Measurements from ENCODE around the gene ADTRP.

DNA sequence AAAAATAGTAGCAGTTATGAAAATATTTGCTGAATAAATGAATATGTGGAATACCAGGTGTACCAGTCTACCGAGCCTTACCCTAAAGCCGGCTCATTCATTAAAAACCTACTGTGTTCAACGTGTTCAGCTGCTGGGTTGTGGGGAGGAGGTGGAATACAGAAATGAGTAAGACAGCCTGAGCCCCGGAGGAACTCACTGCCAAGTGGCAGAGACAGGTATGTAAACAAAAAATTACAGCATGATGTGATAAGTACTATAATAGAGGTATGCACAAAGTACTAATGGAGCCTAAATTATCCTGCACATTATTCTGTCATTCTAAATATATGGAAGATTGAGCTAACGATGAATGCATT lies 6.8 kb upstream of the ADTRP start:
- TF ChIP-seq ZNF138 (tag by site-specific recombination; IDR thresholded peaks at IDR 0.05; ENCODE audit: borderline replicate concordance) (no peak), ZNF274 (IDR thresholded peaks at IDR 0.05; ENCODE audit: low read length) (no peak), ZNF274 (tag by site-specific recombination; IDR thresholded peaks at IDR 0.05; ENCODE audit: borderline replicate concordance) (no peak), KLF1 (tag by site-specific recombination; IDR thresholded peaks at IDR 0.05) (no peak), ZSCAN30 (tag by site-specific recombination; IDR thresholded peaks at IDR 0.05) (no peak), ZNF324 (tag by site-specific recombination; IDR thresholded peaks at IDR 0.05) (no peak), YY1 (tag by site-specific recombination; IDR thresholded peaks at IDR 0.05) (no peak)
- TF ChIP-seq, protein P1, sequence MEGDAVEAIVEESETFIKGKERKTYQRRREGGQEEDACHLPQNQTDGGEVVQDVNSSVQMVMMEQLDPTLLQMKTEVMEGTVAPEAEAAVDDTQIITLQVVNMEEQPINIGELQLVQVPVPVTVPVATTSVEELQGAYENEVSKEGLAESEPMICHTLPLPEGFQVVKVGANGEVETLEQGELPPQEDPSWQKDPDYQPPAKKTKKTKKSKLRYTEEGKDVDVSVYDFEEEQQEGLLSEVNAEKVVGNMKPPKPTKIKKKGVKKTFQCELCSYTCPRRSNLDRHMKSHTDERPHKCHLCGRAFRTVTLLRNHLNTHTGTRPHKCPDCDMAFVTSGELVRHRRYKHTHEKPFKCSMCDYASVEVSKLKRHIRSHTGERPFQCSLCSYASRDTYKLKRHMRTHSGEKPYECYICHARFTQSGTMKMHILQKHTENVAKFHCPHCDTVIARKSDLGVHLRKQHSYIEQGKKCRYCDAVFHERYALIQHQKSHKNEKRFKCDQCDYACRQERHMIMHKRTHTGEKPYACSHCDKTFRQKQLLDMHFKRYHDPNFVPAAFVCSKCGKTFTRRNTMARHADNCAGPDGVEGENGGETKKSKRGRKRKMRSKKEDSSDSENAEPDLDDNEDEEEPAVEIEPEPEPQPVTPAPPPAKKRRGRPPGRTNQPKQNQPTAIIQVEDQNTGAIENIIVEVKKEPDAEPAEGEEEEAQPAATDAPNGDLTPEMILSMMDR (tag by site-specific recombination; IDR thresholded peaks at IDR 0.05), result no peak
- TF ChIP-seq, protein P2, sequence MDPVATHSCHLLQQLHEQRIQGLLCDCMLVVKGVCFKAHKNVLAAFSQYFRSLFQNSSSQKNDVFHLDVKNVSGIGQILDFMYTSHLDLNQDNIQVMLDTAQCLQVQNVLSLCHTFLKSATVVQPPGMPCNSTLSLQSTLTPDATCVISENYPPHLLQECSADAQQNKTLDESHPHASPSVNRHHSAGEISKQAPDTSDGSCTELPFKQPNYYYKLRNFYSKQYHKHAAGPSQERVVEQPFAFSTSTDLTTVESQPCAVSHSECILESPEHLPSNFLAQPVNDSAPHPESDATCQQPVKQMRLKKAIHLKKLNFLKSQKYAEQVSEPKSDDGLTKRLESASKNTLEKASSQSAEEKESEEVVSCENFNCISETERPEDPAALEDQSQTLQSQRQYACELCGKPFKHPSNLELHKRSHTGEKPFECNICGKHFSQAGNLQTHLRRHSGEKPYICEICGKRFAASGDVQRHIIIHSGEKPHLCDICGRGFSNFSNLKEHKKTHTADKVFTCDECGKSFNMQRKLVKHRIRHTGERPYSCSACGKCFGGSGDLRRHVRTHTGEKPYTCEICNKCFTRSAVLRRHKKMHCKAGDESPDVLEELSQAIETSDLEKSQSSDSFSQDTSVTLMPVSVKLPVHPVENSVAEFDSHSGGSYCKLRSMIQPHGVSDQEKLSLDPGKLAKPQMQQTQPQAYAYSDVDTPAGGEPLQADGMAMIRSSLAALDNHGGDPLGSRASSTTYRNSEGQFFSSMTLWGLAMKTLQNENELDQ (tag by site-specific recombination; IDR thresholded peaks at IDR 0.05; ENCODE audit: low read depth), result no peak
- TF ChIP-seq, protein P3, sequence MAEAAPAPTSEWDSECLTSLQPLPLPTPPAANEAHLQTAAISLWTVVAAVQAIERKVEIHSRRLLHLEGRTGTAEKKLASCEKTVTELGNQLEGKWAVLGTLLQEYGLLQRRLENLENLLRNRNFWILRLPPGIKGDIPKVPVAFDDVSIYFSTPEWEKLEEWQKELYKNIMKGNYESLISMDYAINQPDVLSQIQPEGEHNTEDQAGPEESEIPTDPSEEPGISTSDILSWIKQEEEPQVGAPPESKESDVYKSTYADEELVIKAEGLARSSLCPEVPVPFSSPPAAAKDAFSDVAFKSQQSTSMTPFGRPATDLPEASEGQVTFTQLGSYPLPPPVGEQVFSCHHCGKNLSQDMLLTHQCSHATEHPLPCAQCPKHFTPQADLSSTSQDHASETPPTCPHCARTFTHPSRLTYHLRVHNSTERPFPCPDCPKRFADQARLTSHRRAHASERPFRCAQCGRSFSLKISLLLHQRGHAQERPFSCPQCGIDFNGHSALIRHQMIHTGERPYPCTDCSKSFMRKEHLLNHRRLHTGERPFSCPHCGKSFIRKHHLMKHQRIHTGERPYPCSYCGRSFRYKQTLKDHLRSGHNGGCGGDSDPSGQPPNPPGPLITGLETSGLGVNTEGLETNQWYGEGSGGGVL (tag by site-specific recombination; IDR thresholded peaks at IDR 0.05), result no peak
- TF ChIP-seq, protein P4, sequence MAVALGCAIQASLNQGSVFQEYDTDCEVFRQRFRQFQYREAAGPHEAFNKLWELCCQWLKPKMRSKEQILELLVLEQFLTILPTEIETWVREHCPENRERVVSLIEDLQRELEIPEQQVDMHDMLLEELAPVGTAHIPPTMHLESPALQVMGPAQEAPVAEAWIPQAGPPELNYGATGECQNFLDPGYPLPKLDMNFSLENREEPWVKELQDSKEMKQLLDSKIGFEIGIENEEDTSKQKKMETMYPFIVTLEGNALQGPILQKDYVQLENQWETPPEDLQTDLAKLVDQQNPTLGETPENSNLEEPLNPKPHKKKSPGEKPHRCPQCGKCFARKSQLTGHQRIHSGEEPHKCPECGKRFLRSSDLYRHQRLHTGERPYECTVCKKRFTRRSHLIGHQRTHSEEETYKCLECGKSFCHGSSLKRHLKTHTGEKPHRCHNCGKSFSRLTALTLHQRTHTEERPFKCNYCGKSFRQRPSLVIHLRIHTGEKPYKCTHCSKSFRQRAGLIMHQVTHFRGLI (tag by site-specific recombination; IDR thresholded peaks at IDR 0.05), result no peak

Measured in HEK293 (cell line).